ENCODE measurements around the gene PHC2.

The PHC2 gene

GRCh38 chr1:33381977-33382376 is 48.9 kb downstream of the PHC2 start:
- Histone ChIP-seq H3K27ac (ENCODE audit: extremely low read depth, low read depth, low read length) (no peak overlapping the region), H3K36me3 (ENCODE audit: control insufficient read depth in 2 of 2, insufficient read depth in 1 of 2, low read length in 2 of 2) (no peaks in the 10 kb centered on the region), H3K9me3 (ENCODE audit: control insufficient read depth, insufficient read depth, low read depth, low read length) (no peaks in the 10 kb centered on the region), H3K4me3 (ENCODE audit: low read depth, low read length) (no peak overlapping the region), H3K4me1 (ENCODE audit: control insufficient read depth, insufficient read depth, low read length) (peaks cover 4% of the 10 kb centered on the region; the same call in 1 of the 2 replicates)
- ChIA-PET POLR2A (no interaction called here), CTCF (no interaction called here)
- TF ChIP-seq ZNF2 (tag by site-specific recombination; IDR thresholded peaks at IDR 0.05) = no peak
- no peak for TF ChIP-seq ZNF548 (tag by site-specific recombination; IDR thresholded peaks at IDR 0.05)
- TF ChIP-seq ZNF596 (tag by site-specific recombination; IDR thresholded peaks at IDR 0.05) = no peak
- no peak for TF ChIP-seq CTCF (tag by site-specific recombination; IDR thresholded peaks at IDR 0.05)
- no peak for TF ChIP-seq PRDM6 (tag by site-specific recombination; IDR thresholded peaks at IDR 0.05)
- TF ChIP-seq SP2 (tag by site-specific recombination; IDR thresholded peaks at IDR 0.05) = no peak
- TF ChIP-seq, protein P1, sequence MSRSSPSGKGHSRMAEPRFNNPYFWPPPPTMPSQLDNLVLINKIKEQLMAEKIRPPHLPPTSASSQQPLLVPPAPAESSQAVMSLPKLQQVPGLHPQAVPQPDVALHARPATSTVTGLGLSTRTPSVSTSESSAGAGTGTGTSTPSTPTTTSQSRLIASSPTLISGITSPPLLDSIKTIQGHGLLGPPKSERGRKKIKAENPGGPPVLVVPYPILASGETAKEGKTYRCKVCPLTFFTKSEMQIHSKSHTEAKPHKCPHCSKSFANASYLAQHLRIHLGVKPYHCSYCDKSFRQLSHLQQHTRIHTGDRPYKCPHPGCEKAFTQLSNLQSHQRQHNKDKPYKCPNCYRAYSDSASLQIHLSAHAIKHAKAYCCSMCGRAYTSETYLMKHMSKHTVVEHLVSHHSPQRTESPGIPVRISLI (tag by site-specific recombination; IDR thresholded peaks at IDR 0.05) = no peak
- no peak for TF ChIP-seq ZFP37 (tag by site-specific recombination; IDR thresholded peaks at IDR 0.05)
- TF ChIP-seq GLI2 (tag by site-specific recombination; IDR thresholded peaks at IDR 0.05; ENCODE audit: borderline replicate concordance, low read depth) = no peak
- no peak for TF ChIP-seq ZNF792 (tag by site-specific recombination; IDR thresholded peaks at IDR 0.05)
- TF ChIP-seq ZNF221 (tag by site-specific recombination; IDR thresholded peaks at IDR 0.05; ENCODE audit: borderline replicate concordance) = no peak
- TF ChIP-seq ZNF112 (tag by site-specific recombination; IDR thresholded peaks at IDR 0.05) = no peak
- TF ChIP-seq SCRT2 (tag by site-specific recombination; IDR thresholded peaks at IDR 0.05) = no peak
- no peak for TF ChIP-seq ZNF645 (tag by site-specific recombination; IDR thresholded peaks at IDR 0.05)
- TF ChIP-seq ELK4 (IDR thresholded peaks at IDR 0.05; ENCODE audit: borderline replicate concordance, low read depth, low read length) = no peak
- TF ChIP-seq ZNF701 (tag by site-specific recombination; IDR thresholded peaks at IDR 0.05) = no peak
- no peak for TF ChIP-seq SETDB1 (IDR thresholded peaks at IDR 0.05; ENCODE audit: insufficient read length, low read length)

- POLR2A ChIA-PET = no interaction called here
- Histone ChIP-seq H3K4me1 (ENCODE audit: control insufficient read depth, insufficient read depth, low read length) (peaks cover 4% of the 10 kb centered on the region; the same call in 1 of the 2 replicates), H3K27ac (ENCODE audit: extremely low read depth, low read depth, low read length) (no peak overlapping the region), H3K9me3 (ENCODE audit: control insufficient read depth, insufficient read depth, low read depth, low read length) (no peaks in the 10 kb centered on the region), H3K36me3 (ENCODE audit: control insufficient read depth in 2 of 2, insufficient read depth in 1 of 2, low read length in 2 of 2) (no peaks in the 10 kb centered on the region), H3K4me3 (ENCODE audit: low read depth, low read length) (no peak overlapping the region)
- CTCF ChIA-PET = interaction anchor here (1.2 kb wide), 1 partner anchor 183 kb away, joined by 3 read pairs; no protein-coding TSS in a partner anchor
- TF ChIP-seq ZNF280D (tag by site-specific recombination; IDR thresholded peaks at IDR 0.05) = no peak
- TF ChIP-seq, protein P2, sequence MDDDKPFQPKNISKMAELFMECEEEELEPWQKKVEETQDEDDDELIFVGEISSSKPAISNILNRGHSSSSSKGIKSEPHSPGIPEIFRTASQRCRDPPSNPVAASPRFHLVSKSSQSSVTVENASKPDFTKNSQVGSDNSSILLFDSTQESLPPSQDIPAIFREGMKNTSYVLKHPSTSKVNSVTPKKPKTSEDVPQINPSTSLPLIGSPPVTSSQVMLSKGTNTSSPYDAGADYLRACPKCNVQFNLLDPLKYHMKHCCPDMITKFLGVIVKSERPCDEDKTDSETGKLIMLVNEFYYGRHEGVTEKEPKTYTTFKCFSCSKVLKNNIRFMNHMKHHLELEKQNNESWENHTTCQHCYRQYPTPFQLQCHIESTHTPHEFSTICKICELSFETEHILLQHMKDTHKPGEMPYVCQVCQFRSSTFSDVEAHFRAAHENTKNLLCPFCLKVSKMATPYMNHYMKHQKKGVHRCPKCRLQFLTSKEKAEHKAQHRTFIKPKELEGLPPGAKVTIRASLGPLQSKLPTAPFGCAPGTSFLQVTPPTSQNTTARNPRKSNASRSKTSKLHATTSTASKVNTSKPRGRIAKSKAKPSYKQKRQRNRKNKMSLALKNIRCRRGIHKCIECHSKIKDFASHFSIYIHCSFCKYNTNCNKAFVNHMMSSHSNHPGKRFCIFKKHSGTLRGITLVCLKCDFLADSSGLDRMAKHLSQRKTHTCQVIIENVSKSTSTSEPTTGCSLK (tag by site-specific recombination; IDR thresholded peaks at IDR 0.05) = no peak
- no peak for TF ChIP-seq ZNF549 (tag by site-specific recombination; IDR thresholded peaks at IDR 0.05)
- no peak for TF ChIP-seq ZNF792 (tag by site-specific recombination; IDR thresholded peaks at IDR 0.05)
- TF ChIP-seq, protein P3, sequence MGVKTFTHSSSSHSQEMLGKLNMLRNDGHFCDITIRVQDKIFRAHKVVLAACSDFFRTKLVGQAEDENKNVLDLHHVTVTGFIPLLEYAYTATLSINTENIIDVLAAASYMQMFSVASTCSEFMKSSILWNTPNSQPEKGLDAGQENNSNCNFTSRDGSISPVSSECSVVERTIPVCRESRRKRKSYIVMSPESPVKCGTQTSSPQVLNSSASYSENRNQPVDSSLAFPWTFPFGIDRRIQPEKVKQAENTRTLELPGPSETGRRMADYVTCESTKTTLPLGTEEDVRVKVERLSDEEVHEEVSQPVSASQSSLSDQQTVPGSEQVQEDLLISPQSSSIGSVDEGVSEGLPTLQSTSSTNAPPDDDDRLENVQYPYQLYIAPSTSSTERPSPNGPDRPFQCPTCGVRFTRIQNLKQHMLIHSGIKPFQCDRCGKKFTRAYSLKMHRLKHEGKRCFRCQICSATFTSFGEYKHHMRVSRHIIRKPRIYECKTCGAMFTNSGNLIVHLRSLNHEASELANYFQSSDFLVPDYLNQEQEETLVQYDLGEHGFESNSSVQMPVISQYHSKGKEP (tag by site-specific recombination; IDR thresholded peaks at IDR 0.05) = no peak
Measured at GRCh38 chr1:33380811-33381210, 50.1 kb downstream of the PHC2 start.
